ENCODE data around the gene CAMKMT.

DNA sequence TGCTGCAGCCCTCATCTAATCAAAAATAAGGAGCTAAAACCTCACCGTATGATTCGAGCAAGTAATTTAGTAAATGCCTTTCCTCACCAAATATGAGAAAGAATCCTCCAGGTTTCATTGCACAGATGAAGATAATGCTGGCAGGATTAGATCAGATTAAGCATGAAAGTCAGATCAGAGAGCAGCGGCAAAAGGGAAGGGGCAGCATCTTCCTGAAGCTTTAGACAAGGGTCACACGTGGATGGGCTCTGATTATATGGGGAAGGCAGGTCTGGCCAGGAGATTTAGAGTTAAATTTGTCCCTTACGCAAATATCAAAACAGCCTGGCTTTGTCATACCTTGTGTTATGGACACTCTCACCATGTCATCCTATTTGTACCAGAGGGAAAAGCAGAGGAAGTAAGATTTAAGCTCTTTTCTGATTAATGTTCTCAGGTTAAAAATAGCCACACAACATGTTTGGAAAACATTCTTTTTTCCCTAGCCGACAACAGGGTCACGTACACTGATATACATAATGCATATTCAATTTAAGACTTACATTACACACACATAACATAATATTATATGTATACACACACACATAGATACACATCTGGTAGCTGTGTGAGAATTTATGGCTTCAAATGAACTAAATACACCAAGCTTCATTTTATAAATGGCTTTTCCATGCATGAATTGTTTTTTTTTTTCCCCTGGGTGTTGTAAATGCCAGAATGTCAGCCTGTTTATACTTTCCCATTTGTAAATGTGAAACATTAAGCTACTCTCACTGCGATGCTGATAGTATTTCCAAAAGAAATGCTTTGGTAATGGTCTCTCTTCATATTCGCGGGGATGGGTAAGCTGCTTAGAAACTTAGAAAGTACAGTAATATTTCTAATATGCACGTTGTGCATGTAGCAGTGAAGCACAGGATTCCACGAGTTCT is 383.5 kb downstream of the CAMKMT start:
- no peak for TF ChIP-seq YY1 (IDR thresholded peaks at IDR 0.05; ENCODE audit: insufficient read depth, insufficient read length)
- TF ChIP-seq ZNF274 (IDR thresholded peaks at IDR 0.05; ENCODE audit: low read depth, low read length): no peak
- no peak for TF ChIP-seq SUZ12 (IDR thresholded peaks at IDR 0.05; ENCODE audit: extremely low read depth, insufficient read depth, insufficient read length)

All from NT2/D1 (cell line).